ENCODE data around the gene ZC3H13. TPM values are rescaled to one million over a fixed set of nuclear protein-coding genes. Genes with fewer than 3 reads are reported as not detected.

Gene ZC3H13
- total RNA-seq, 1 experiment from 2014 or later = 378 TPM

DNA sequence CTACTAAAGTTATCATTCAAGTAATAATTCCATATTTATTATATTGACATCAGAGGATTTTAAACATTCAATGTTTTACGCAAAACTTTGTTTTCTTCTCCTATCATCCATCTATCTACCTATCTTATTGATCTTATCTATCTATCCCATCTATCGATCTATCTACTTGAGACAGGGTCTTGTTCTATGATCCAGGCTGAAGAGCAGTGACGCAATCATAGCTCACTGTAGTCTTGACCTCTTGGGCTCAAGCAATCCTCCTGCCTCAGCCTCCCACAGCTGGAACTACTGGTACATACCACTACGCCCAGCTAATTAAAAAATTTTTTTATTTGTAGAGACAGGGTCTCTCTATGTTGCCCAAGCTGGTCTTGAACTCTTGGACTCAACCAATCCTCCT lies 27.4 kb downstream of the ZC3H13 start:
- TF ChIP-seq EZH2 (IDR thresholded peaks at IDR 0.05; ENCODE audit: borderline replicate concordance, low read depth, low read length, poor library complexity, severe bottlenecking) = no peak
- TF ChIP-seq, protein P1, sequence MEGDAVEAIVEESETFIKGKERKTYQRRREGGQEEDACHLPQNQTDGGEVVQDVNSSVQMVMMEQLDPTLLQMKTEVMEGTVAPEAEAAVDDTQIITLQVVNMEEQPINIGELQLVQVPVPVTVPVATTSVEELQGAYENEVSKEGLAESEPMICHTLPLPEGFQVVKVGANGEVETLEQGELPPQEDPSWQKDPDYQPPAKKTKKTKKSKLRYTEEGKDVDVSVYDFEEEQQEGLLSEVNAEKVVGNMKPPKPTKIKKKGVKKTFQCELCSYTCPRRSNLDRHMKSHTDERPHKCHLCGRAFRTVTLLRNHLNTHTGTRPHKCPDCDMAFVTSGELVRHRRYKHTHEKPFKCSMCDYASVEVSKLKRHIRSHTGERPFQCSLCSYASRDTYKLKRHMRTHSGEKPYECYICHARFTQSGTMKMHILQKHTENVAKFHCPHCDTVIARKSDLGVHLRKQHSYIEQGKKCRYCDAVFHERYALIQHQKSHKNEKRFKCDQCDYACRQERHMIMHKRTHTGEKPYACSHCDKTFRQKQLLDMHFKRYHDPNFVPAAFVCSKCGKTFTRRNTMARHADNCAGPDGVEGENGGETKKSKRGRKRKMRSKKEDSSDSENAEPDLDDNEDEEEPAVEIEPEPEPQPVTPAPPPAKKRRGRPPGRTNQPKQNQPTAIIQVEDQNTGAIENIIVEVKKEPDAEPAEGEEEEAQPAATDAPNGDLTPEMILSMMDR (conservative IDR thresholded peaks at IDR 0.05; ENCODE audit: low read depth, low read length) = no peak
- no TSS peak for BruUV-seq (replicated peaks)

DNA sequence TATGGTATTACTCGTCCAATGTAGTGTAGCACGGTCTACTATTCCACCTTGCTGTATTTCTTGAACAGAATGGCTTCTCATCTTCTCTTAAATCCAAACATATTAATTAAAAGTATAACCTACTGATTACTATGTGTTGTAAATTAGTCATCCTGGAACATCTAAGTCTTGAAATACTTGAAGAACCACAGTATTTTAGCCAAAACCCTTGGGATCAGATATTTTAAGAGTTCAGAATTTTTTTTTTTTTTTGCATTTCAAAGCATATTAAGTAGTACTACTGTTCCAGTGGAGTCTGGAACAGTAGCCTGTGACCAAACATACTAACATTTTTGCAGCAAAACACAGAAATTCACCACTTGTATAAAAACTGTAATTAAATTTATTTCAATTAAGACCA lies 30.1 kb downstream of the ZC3H13 start:
- DNase-seq (ENCODE audit: low spot score) = no peak
- Histone ChIP-seq H3K4me3 (ENCODE audit: low read depth, low read length, poor library complexity, severe bottlenecking) (no peak overlapping the region), H3K27ac (ENCODE audit: low read depth, low read length, poor library complexity, severe bottlenecking) (peak overlapping the region; percentile 53), H3K4me1 (ENCODE audit: insufficient read depth, low read length, poor library complexity, severe bottlenecking) (peaks cover 96% of the 10 kb centered on the region), H3K36me3 (ENCODE audit: insufficient read depth, low read length, poor library complexity, severe bottlenecking) (peaks cover 92% of the 10 kb centered on the region), H3K9me3 (ENCODE audit: low read depth, low read length, poor library complexity, severe bottlenecking) (no peaks in the 10 kb centered on the region), H3K27me3 (replicated peaks; ENCODE audit: insufficient read depth, low read depth, low read length, poor library complexity) (no peaks in the 10 kb centered on the region)
- ChIA-PET POLR2A (ENCODE audit: low non-redundant PET) (no interaction called here), CTCF (no interaction called here)
- intact Hi-C loops (cut with micrococcal nuclease; ENCODE audit: unreplicated experiment) = no loop called here
- no TSS peak for BruUV-seq (replicated peaks)
- TF ChIP-seq, protein P1 (conservative IDR thresholded peaks at IDR 0.05; ENCODE audit: low read depth, low read length) = no peak
- TF ChIP-seq EZH2 (IDR thresholded peaks at IDR 0.05; ENCODE audit: borderline replicate concordance, low read depth, low read length, poor library complexity, severe bottlenecking) = no peak

More for the DNA sequence above, 27.4 kb downstream of the ZC3H13 start:
- H3K36me3 ChIP-seq (ENCODE audit: insufficient read depth, low read length, poor library complexity, severe bottlenecking) = peaks cover 82% of the 10 kb centered on the region
- no peaks in the 10 kb centered on the region for H3K27me3 ChIP-seq (replicated peaks; ENCODE audit: insufficient read depth, low read depth, low read length, poor library complexity)
- CTCF ChIA-PET = no interaction called here
- peaks cover 6% of the 10 kb centered on the region for H3K9me3 ChIP-seq (ENCODE audit: low read depth, low read length, poor library complexity, severe bottlenecking)
- peaks cover 79% of the 10 kb centered on the region for H3K4me1 ChIP-seq (ENCODE audit: insufficient read depth, low read length, poor library complexity, severe bottlenecking)
- H3K27ac ChIP-seq (ENCODE audit: low read depth, low read length, poor library complexity, severe bottlenecking) = peak overlapping the region; percentile 53
- no peak overlapping the region for H3K4me3 ChIP-seq (ENCODE audit: low read depth, low read length, poor library complexity, severe bottlenecking)
- DNase-seq (ENCODE audit: low spot score) = no peak
- POLR2A ChIA-PET (ENCODE audit: low non-redundant PET) = no interaction called here
- intact Hi-C loops (cut with micrococcal nuclease; ENCODE audit: unreplicated experiment) = no loop called here

DNA sequence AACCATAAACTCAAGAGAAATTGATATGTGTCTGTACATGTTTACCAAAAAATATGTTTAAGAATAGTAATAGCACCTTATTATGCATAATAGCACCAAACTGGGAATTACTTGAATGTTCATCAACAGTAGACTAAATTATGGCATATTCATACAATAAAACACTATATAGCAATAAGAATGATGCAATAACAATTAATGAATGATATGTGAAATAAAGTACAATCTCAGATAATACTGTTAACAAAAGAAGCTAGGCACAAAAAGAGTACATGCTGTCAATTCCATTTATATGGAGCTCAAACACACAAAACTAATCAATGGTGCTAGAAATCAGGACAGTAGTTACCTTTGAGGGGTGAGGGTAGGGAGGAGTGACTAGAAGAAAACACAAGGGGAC lies 36.3 kb downstream of the ZC3H13 start:
- Histone ChIP-seq H3K27ac (ENCODE audit: low read depth, low read length, poor library complexity, severe bottlenecking) (peak overlapping the region; percentile 56), H3K9me3 (ENCODE audit: low read depth, low read length, poor library complexity, severe bottlenecking) (no peaks in the 10 kb centered on the region), H3K27me3 (replicated peaks; ENCODE audit: insufficient read depth, low read depth, low read length, poor library complexity) (no peaks in the 10 kb centered on the region), H3K4me1 (ENCODE audit: insufficient read depth, low read length, poor library complexity, severe bottlenecking) (peaks cover 65% of the 10 kb centered on the region), H3K36me3 (ENCODE audit: insufficient read depth, low read length, poor library complexity, severe bottlenecking) (peaks cover 99% of the 10 kb centered on the region), H3K4me3 (ENCODE audit: low read depth, low read length, poor library complexity, severe bottlenecking) (no peak overlapping the region)
- no peak for DNase-seq (ENCODE audit: low spot score)
- no peak for TF ChIP-seq EZH2 (IDR thresholded peaks at IDR 0.05; ENCODE audit: borderline replicate concordance, low read depth, low read length, poor library complexity, severe bottlenecking)
- TF ChIP-seq, protein P1 (conservative IDR thresholded peaks at IDR 0.05; ENCODE audit: low read depth, low read length) = no peak
- POLR2A ChIA-PET (ENCODE audit: low non-redundant PET) = no interaction called here
- CTCF ChIA-PET = no interaction called here
- no TSS peak for BruUV-seq (replicated peaks)
- intact Hi-C loops (cut with micrococcal nuclease; ENCODE audit: unreplicated experiment) = no loop called here

Measured in A673 (cell line).